Left hindlimb (tissue), 1 donor: ENCODE data around the gene PRPF40B.
"Not testable (repeated sequence)": the region's sequence is repeated elsewhere in the genome, so short reads cannot be mapped to it uniquely, and the experiment has no call there.

ENCODE experiments used
- DNase-seq: peaks from one replicate; pipeline ENCODE4 v3.0.0-alpha.2; 2018

The PRPF40B gene

DNA sequence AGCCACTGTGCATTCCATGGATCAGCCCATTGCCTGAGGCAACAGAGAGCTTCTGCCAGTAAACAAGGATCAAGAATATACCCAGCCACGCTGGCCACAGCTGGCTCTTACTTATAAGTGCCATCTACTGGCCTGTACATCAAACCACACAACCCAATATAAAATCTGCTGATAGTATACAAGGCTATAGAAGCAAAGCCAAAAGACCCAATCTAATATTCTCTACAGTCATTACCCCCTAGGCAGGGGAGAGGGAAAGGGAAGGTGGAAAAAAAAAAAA, 13.5 kb upstream of the PRPF40B start:
- no peak for DNase-seq

- not testable (repeated sequence) for DNase-seq
These were observed 12.6 kb upstream of the PRPF40B start for GRCh38 chr12:49610785-49611184.

DNA sequence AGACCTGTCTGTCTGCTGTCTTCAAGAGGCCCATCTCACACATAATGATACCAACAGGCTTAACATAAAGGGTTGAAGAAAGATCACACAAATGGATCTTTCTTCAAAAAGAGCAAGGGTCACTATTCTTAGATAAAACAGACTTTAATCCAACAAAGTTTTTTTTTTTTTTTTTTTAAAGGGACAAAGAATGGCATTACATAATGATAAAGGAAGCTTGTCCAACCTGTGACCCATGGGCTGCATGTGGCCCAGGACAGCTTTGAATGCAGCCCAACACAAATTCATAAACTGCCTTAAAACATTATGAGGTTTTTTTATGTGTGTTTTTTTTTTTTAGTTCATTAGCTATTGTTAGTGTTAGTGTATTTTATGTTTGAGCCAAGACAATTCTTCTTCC, 11.2 kb upstream of the PRPF40B start:
- DNase-seq, result no peak

DNA sequence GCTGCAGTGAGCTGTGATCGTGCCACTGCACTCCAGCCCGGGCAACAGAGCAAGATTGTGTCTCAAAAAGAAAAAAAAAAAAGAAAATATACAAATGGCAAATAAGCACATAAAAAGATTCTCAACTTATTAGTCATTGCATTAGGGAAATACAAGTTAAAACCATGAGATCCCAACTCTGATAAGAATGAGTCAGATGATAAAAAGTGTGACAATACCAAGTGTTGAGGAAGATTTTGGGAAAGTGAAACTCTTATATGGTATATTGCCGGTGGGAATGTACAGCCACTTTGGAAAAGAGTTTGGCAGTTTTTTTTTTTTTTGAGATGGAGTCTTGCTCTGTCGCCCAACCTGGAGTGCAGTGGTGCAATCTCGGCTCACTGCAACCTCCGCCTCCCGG, 7.6 kb upstream of the PRPF40B start:
- no peak for DNase-seq

DNA sequence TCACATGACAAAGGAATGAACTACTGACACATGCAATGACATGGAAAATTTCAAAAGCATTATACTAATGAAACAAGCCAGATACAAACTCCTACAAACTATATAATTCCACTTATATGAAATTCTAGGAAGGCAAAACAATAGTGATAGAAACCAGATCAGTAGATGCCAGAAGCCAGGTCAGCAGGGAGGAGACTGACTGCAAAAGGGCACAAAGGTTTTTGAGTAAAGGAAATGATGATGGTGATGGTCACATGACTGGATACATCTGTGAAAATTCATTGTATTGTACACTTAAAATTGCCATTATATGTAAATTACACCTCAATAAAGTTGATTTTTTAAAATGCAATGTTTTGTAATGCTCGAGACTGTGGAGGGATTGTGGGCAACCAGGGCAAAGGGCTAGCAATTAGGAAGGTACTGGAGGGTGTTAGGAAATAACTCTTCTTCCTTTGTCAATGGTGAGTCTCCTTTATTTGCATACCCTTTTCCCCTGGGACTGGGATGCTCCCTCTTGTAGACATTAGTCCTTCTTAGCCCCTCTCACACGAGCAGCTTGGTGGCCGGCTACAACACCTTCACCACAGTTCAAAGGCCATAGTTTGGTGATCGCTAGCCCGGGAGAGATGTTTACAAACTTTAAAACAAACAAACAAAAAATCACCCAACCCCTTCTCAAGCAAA, 6.7 kb upstream of the PRPF40B start:
- DNase-seq, result no peak

GRCh38 chr12:49618576-49618975, 4.8 kb upstream of the PRPF40B start:
- no peak for DNase-seq

GRCh38 chr12:49619286-49619685, 4.1 kb upstream of the PRPF40B start:
- DNase-seq, result no peak

GRCh38 chr12:49621651-49622500, 1.5 kb upstream of the PRPF40B start:
- no peak for DNase-seq

GRCh38 chr12:49622501-49623141, 740 bp upstream of the PRPF40B start:
- peak; percentile 57 for DNase-seq

- no peak for DNase-seq
These were observed 1.7 kb downstream of the PRPF40B start for GRCh38 chr12:49624921-49625577.

GRCh38 chr12:49626169-49626835, 2.9 kb downstream of the PRPF40B start:
- DNase-seq, result no peak

DNA sequence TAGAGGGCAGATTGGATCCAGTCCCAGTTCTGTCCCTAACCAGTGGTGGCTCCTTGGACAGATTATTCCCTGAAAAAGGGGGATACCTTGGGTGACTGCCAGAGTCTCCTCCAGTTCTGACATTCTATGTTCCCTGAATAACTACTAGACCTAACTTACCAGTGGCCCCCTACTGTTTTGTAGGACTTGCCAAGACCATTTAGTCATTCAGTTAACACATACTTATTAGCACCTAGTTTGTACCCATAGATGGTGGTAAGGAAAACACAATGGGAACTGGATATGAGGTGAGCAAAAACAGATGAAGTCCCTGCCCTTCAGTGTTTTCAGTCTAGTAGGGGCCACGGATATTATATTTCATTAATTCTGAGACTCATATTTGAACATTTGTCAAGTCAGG, 3.5 kb downstream of the PRPF40B start:
- DNase-seq, result no peak

DNA sequence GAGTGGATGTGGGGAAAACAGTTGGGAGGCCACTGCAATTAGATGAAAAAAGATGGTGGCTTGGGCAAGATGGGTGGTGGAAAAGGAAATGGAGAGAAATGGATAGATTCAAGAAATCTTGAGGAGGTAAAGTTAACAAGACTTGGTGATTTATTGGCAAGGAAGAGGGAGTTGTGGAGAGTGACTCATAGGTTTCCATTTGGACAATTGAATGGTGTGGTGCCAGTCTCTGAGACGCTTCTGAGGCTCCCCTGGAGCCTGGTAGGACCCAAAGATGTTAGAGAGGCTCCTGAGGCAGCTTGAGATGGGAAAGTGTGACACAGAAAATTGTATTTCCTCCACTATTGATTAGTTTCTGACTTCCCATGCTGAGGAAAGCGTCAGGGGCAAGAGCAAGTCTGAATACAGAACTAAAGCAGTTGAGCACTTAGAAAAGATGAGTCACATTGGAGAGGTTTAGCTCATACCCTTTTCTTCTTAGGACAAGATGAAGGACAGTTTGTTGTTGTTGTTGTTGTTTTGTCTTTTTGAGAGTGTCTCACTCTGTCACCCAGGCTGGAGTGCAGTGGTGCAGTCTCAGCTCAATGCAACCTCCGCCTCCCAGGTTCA, 4.5 kb downstream of the PRPF40B start:
- no peak for DNase-seq

DNA sequence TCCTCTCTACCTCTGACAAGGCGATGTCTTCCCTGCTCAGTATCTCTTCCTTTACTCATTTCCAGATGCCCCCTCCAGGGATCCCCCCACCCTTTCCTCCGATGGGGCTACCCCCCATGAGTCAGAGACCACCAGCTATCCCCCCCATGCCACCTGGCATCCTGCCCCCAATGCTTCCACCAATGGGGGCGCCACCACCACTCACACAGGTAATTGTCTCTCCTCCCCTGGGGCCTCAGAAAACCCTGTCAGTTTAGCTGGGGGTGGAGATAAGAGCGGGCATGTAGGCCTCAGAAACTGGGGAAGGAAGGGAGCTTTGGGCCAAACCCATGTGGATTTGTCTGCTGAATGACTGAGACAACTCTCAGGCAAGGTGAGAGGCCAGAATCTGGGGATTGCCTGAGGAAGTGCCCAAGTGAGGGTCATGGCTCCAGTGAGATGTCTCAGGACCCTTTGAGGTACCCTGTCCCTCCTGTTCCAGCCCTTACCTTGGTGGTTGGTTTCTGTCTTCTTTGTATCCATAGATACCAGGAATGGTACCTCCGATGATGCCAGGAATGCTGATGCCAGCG, 8.1 kb downstream of the PRPF40B start:
- DNase-seq, result no peak

- DNase-seq, result no peak
These were observed 9.0 kb downstream of the PRPF40B start for GRCh38 chr12:49632401-49632800.

GRCh38 chr12:49632986-49633702, 9.8 kb downstream of the PRPF40B start:
- DNase-seq, result no peak

DNA sequence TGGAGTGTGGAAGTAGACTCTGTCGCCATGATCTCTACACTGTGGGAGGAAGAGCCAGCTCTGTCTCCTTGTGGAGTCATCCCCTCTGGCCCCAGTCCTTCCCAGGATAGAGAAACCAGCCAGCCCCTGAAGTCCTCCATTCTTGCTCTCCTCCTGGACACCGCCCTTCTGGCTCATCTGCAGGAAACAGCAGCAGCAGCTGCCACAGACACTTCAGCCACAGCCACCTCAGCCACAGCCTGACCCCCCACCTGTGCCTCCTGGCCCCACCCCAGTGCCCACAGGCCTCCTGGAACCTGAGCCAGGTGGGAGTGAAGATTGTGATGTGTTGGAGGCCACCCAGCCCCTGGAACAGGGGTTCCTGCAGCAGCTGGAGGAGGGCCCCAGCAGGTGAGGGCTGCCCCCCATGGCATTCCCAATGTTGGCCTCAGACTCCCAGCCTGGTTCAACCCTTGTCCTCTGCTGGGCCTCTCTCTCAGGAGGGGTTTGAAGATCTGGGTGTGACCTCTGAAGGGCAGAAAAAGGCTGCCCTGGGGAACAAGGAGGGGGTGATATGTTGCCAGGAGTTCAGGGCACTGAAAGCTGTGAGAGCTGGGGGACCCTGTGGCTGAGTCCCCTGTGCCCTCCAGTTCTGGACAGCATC, 10.5 kb downstream of the PRPF40B start:
- peak; percentile 30 for DNase-seq

GRCh38 chr12:49635036-49635435, 11.7 kb downstream of the PRPF40B start:
- no peak for DNase-seq

DNA sequence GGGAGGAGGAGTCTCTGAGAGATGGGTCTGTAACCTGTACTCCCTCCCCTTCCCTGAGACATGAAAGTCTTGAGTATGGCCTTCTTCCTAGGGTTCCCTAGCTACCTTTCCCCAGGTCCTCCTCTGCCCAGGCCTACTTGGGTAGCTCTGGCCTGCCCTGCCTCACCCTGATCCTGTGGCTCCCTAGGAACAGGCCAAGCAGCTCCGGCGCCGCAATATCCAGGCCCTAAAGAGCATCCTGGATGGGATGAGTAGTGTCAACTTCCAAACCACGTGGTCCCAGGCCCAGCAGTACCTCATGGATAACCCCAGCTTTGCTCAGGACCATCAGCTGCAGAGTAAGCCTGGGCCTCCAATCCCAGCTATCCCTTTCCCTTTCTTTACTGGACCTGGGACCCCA, 12.3 kb downstream of the PRPF40B start:
- DNase-seq, result no peak

DNA sequence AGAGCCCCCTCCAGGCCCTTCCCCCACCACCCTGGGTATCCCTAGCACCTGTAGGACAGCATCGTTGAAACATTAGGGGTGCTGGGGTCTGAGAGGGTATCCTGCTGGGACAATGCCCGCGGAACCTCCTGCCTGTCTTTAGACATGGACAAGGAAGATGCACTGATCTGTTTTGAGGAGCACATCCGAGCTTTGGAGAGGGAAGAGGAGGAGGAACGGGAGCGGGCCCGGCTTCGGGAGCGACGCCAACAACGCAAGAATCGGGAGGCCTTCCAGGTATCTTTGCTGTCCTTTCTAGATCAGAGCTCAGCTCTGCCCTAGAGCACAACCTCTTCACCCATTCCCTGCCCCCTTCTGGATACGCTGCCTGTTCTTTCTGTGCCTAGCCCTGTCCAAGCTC, 13.2 kb downstream of the PRPF40B start:
- DNase-seq, result peak; percentile 45
